Body of pancreas (tissue), 4 donors: ENCODE measurements around the gene STIM1.

ENCODE experiments used
- CTCF ChIP-seq, 7 experiments: fragments of 450-650 bp in 4 of 7; fragments of 200-600 bp in 3 of 7; sonication (generic) in 3 of 7; IDR thresholded peaks; one replicate each; pipeline ENCODE4 v1.5.1; 2016 to 2019; ENCODE audit warnings: antibody characterized with exemption in 7 of 7
- POLR2A ChIP-seq, 3 donors: fragments of 450-650 bp; IDR thresholded peaks; one replicate each; pipeline ENCODE4 v1.6.1; 2016; ENCODE audit warnings: antibody characterized with exemption in 3 of 3, mild to moderate bottlenecking in 2 of 3

- TF ChIP-seq CTCF (IDR thresholded peaks at IDR 0.05) = no peak
- TF ChIP-seq POLR2A (IDR thresholded peaks at IDR 0.05) = no peak
Observed at GRCh38 chr11:3860375-3860774, 4.9 kb downstream of the STIM1 start.
